Measurements from ENCODE around the gene MRPL14. TPM values are rescaled to one million over a fixed set of nuclear protein-coding genes. Genes with fewer than 3 reads are reported as not detected.

The MRPL14 gene
- total and polyA plus RNA-seq, 9 donors, result 36.7 to 55.0 (median 41.6) TPM

- Histone ChIP-seq H3K9me3 (replicated peaks; ENCODE audit: control insufficient read depth, low read depth, low read length) (no peaks in the 10 kb centered on the region), H3K4me3 (ENCODE audit: low read length) (no peak overlapping the region), H3K27ac (ENCODE audit: low read length) (no peak overlapping the region), H3K4me1 (ENCODE audit: control insufficient read depth, insufficient read depth, low read length) (peaks cover 5% of the 10 kb centered on the region), H3K27me3 (ENCODE audit: control insufficient read depth, insufficient read depth, low read length) (peaks cover 5% of the 10 kb centered on the region), H3K36me3 (ENCODE audit: control insufficient read depth, insufficient read depth, low read length) (no peaks in the 10 kb centered on the region)
- 31% methylated on average over 11 of the region's 16 CpGs for WGBS (ENCODE audit: insufficient coverage)
- DNase-seq, result no peak
Observed at GRCh38 chr6:44166591-44167184, 39.4 kb upstream of the MRPL14 start.

DNA sequence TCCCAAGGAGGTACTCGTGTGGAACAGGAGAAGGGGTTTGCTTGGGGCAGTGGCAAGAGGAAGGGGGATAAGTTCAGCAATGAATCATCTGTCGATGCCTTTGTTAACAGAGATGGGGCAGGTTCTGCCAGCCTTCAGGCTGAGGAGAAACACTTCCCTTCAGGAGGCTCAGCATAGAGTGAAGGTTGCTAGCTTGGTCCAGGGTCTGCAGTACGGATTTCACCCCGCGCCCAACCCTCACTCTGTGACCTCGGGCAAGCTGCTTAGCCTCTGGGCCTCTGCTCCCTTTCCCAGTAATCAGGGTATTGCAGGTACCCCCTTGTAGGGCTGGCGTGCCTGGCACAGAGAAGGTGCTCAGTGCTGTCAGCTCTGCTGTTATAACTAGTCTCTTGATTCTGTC lies 38.9 kb upstream of the MRPL14 start:
- 74% methylated on average over 7 of the region's 7 CpGs for WGBS (ENCODE audit: insufficient coverage)
- Histone ChIP-seq H3K4me3 (ENCODE audit: low read length) (no peak overlapping the region), H3K4me1 (ENCODE audit: control insufficient read depth, insufficient read depth, low read length) (peaks cover 5% of the 10 kb centered on the region), H3K9me3 (replicated peaks; ENCODE audit: control insufficient read depth, low read depth, low read length) (no peaks in the 10 kb centered on the region), H3K27ac (ENCODE audit: low read length) (no peak overlapping the region), H3K27me3 (ENCODE audit: control insufficient read depth, insufficient read depth, low read length) (peaks cover 5% of the 10 kb centered on the region), H3K36me3 (ENCODE audit: control insufficient read depth, insufficient read depth, low read length) (no peaks in the 10 kb centered on the region)
- no peak for DNase-seq

GRCh38 chr6:44162876-44163625 lies 35.8 kb upstream of the MRPL14 start:
- 85% methylated on average over 3 of the region's 8 CpGs for WGBS (ENCODE audit: insufficient coverage)
- H3K4me1 ChIP-seq (ENCODE audit: control insufficient read depth, insufficient read depth, low read length), result no peaks in the 10 kb centered on the region
- H3K9me3 ChIP-seq (replicated peaks; ENCODE audit: control insufficient read depth, low read depth, low read length), result no peaks in the 10 kb centered on the region
- peaks cover 5% of the 10 kb centered on the region for H3K27me3 ChIP-seq (ENCODE audit: control insufficient read depth, insufficient read depth, low read length)
- H3K36me3 ChIP-seq (ENCODE audit: control insufficient read depth, insufficient read depth, low read length), result no peaks in the 10 kb centered on the region
- no peak overlapping the region for H3K4me3 ChIP-seq (ENCODE audit: low read length)
- no peak overlapping the region for H3K27ac ChIP-seq (ENCODE audit: low read length)
- no peak for DNase-seq

GRCh38 chr6:44161997-44162338 lies 34.7 kb upstream of the MRPL14 start:
- Histone ChIP-seq H3K27me3 (ENCODE audit: control insufficient read depth, insufficient read depth, low read length) (peaks cover 5% of the 10 kb centered on the region), H3K27ac (ENCODE audit: low read length) (no peak overlapping the region), H3K9me3 (replicated peaks; ENCODE audit: control insufficient read depth, low read depth, low read length) (no peaks in the 10 kb centered on the region), H3K4me1 (ENCODE audit: control insufficient read depth, insufficient read depth, low read length) (no peaks in the 10 kb centered on the region), H3K36me3 (ENCODE audit: control insufficient read depth, insufficient read depth, low read length) (no peaks in the 10 kb centered on the region), H3K4me3 (ENCODE audit: low read length) (no peak overlapping the region)
- WGBS (ENCODE audit: insufficient coverage), result 60% methylated on average over 5 of the region's 8 CpGs
- DNase-seq, result no peak

- Histone ChIP-seq H3K27ac (ENCODE audit: low read length) (no peak within 1 kb of the TSS), H3K27me3 (ENCODE audit: control insufficient read depth, insufficient read depth, low read length) (peaks cover 2% of the 10 kb centered on the region), H3K9me3 (replicated peaks; ENCODE audit: control insufficient read depth, low read depth, low read length) (no peaks in the 10 kb centered on the region), H3K36me3 (ENCODE audit: control insufficient read depth, insufficient read depth, low read length) (peaks cover 7% of the 10 kb centered on the region), H3K4me3 (ENCODE audit: low read length) (no peak within 1 kb of the TSS), H3K4me1 (ENCODE audit: control insufficient read depth, insufficient read depth, low read length) (no peaks in the 10 kb centered on the region)
- no peak for DNase-seq
- WGBS (ENCODE audit: insufficient coverage), result no CpG with 5 or more reads among the region's 5 CpGs
Observed at GRCh38 chr6:44158770-44159228, 31.5 kb upstream of the MRPL14 start, which contains the start of gene CAPN11. Gene CAPN11, plus strand, starts transcription at chr6:44158820. Its CDS starts 29 bp downstream, at chr6:44158849.

- Histone ChIP-seq H3K4me3 (ENCODE audit: low read length) (no peak overlapping the region), H3K4me1 (ENCODE audit: control insufficient read depth, insufficient read depth, low read length) (no peaks in the 10 kb centered on the region), H3K9me3 (replicated peaks; ENCODE audit: control insufficient read depth, low read depth, low read length) (no peaks in the 10 kb centered on the region), H3K27me3 (ENCODE audit: control insufficient read depth, insufficient read depth, low read length) (no peaks in the 10 kb centered on the region), H3K27ac (ENCODE audit: low read length) (no peak overlapping the region), H3K36me3 (ENCODE audit: control insufficient read depth, insufficient read depth, low read length) (peaks cover 19% of the 10 kb centered on the region)
- 83% methylated on average over 1 of the region's 11 CpGs for WGBS (ENCODE audit: insufficient coverage)
- DNase-seq, result no peak
Observed at GRCh38 chr6:44157152-44157521, 29.9 kb upstream of the MRPL14 start.

DNA sequence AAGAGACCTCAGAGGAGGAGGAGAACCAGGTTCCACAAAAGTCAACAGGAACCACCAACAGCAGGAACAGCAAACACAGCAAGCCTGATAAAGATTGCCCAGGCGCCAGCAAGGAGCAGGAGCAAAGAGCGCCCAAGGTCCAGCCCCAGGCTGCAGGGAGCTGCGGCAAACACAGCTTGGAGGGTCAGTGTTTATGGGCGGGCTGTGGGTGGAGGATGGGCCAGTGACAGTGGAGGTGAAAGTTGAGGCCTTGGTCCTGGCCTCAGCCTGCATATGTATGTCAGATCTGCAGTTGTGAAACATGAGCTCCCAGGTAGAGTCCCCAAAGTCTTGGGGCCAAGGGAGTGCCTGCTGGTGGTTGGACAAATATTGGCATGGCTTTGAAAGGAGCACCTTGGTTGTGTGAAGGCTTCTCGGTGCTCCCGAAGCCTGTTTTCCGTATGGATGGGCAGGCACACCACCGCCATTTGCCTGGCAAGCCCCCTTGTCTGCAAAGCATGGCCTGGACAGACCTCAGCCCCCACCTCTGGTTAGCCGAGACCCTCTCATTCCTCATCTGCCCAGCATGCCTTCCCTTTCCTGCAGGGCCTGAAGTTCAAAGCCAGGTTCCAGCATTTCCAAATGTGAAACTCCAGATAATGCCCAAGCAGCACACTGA lies 29.4 kb upstream of the MRPL14 start:
- peaks cover 19% of the 10 kb centered on the region for H3K36me3 ChIP-seq (ENCODE audit: control insufficient read depth, insufficient read depth, low read length)
- no peaks in the 10 kb centered on the region for H3K27me3 ChIP-seq (ENCODE audit: control insufficient read depth, insufficient read depth, low read length)
- DNase-seq, result no peak
- peaks cover 2% of the 10 kb centered on the region for H3K4me1 ChIP-seq (ENCODE audit: control insufficient read depth, insufficient read depth, low read length)
- H3K4me3 ChIP-seq (ENCODE audit: low read length), result no peak overlapping the region
- no peaks in the 10 kb centered on the region for H3K9me3 ChIP-seq (replicated peaks; ENCODE audit: control insufficient read depth, low read depth, low read length)
- no peak overlapping the region for H3K27ac ChIP-seq (ENCODE audit: low read length)
- 68% methylated on average over 9 of the region's 9 CpGs for WGBS (ENCODE audit: insufficient coverage)

GRCh38 chr6:44154067-44154466 lies 26.8 kb upstream of the MRPL14 start:
- Histone ChIP-seq H3K27ac (ENCODE audit: low read length) (no peak overlapping the region), H3K9me3 (replicated peaks; ENCODE audit: control insufficient read depth, low read depth, low read length) (no peaks in the 10 kb centered on the region), H3K36me3 (ENCODE audit: control insufficient read depth, insufficient read depth, low read length) (peaks cover 31% of the 10 kb centered on the region), H3K4me3 (ENCODE audit: low read length) (no peak overlapping the region), H3K4me1 (ENCODE audit: control insufficient read depth, insufficient read depth, low read length) (peaks cover 4% of the 10 kb centered on the region), H3K27me3 (ENCODE audit: control insufficient read depth, insufficient read depth, low read length) (no peaks in the 10 kb centered on the region)
- DNase-seq, result no peak
- 89% methylated on average over 11 of the region's 12 CpGs for WGBS (ENCODE audit: insufficient coverage)

- Histone ChIP-seq H3K4me1 (ENCODE audit: control insufficient read depth, insufficient read depth, low read length) (peaks cover 4% of the 10 kb centered on the region), H3K27me3 (ENCODE audit: control insufficient read depth, insufficient read depth, low read length) (no peaks in the 10 kb centered on the region), H3K9me3 (replicated peaks; ENCODE audit: control insufficient read depth, low read depth, low read length) (no peaks in the 10 kb centered on the region), H3K36me3 (ENCODE audit: control insufficient read depth, insufficient read depth, low read length) (peaks cover 46% of the 10 kb centered on the region), H3K27ac (ENCODE audit: low read length) (no peak overlapping the region), H3K4me3 (ENCODE audit: low read length) (no peak overlapping the region)
- 96% methylated on average over 12 of the region's 19 CpGs for WGBS (ENCODE audit: insufficient coverage)
- DNase-seq, result no peak
Observed at GRCh38 chr6:44152533-44152932, 25.3 kb upstream of the MRPL14 start.

DNA sequence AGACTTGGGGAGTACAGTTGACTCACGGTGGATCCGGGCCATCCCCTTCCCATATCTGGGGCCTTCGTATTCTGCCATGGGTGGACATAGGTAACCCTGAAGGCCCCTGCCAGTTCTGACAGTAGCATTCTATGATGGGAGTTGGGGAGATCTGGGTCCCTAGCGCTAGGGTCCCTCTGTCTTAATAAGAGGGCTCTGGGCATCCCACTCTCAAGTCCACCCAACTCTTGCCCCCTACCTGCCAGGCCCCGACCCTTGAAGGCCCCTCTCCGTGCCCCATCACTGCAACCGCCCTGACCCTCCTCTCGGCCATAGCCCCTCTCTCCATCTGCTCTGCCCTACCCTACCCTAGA lies 24.8 kb upstream of the MRPL14 start:
- peaks cover 4% of the 10 kb centered on the region for H3K4me1 ChIP-seq (ENCODE audit: control insufficient read depth, insufficient read depth, low read length)
- H3K36me3 ChIP-seq (ENCODE audit: control insufficient read depth, insufficient read depth, low read length), result peaks cover 51% of the 10 kb centered on the region
- H3K9me3 ChIP-seq (replicated peaks; ENCODE audit: control insufficient read depth, low read depth, low read length), result no peaks in the 10 kb centered on the region
- DNase-seq, result no peak
- H3K27me3 ChIP-seq (ENCODE audit: control insufficient read depth, insufficient read depth, low read length), result no peaks in the 10 kb centered on the region
- no peak overlapping the region for H3K4me3 ChIP-seq (ENCODE audit: low read length)
- WGBS (ENCODE audit: insufficient coverage), result 80% methylated on average over 4 of the region's 8 CpGs
- no peak overlapping the region for H3K27ac ChIP-seq (ENCODE audit: low read length)
